Cardiac fibroblast (primary cell): ENCODE results near the gene SCN4A.
"Not testable (repeated sequence)": the region's sequence is repeated elsewhere in the genome, so short reads cannot be mapped to it uniquely, and the experiment has no call there.

Experiments
- DNase-seq, 2 donors: peaks; one replicate each; pipeline versions ENCODE4 v3.0.0 to v3.0.0-alpha.2; 2010; ENCODE audit warnings: low read depth in 2 of 2
- H3K4me3 ChIP-seq, 2 donors: replicated peaks in 1 of 2; 1 replicate in 1 of 2; 2 replicates in 1 of 2; pipeline ENCODE4 v1.5.1; 2011; ENCODE audit warnings: low read depth in 2 of 2, low read length in 2 of 2, mild to moderate bottlenecking in 2 of 2, moderate library complexity in 1 of 2
- TF ChIP-seq, protein P1 (sequence below): IDR thresholded peaks from one replicate; pipeline ENCODE4 v1.5.1; 2011; ENCODE audit warnings: low read depth, mild to moderate bottlenecking, low read length, inconsistent platforms

SCN4A gene

DNA sequence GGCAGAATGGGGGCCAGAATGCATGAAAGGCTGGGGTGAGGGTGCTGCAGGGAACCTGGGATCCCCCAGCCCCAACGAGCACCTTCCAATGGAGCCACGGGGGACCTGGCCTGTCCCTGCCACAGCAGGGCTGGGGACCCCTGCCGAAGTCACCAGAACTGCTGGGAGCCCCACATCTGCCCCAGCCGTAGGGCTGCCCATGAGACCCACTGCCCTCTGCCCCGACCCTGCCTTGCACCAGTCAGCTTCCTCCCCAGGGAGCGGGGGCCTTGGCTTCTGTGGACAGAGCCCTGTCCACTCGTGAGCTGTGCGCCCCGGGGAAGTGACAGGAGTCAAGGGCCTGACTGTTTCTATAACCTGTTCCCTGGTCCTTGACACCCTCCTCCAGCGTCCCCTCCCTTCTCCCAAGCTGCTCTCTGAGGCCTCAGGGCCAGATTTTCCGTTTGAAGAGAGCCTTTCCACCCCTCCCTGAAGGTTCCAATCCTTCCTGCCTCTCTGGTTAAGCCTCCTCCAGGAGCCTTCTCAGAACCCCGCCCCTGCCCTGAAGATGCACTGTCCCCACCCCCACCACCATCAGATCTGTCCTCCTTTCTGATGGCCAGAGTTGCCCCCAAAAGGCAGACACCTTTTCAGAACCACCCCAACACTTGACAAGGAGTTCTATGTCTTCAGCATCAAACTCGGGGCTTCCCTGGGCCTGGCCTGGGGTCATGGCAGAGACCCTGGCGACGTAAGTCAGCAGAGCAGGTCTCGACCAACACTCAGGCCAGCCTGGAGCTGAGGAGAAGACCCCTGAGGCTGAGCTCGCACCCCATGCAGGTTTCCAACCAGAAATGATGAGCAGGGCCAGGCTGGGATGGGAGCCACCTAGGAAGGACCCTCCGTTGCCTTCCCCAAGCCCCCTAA is 14.8 kb upstream of the SCN4A start:
- TF ChIP-seq, protein P1, sequence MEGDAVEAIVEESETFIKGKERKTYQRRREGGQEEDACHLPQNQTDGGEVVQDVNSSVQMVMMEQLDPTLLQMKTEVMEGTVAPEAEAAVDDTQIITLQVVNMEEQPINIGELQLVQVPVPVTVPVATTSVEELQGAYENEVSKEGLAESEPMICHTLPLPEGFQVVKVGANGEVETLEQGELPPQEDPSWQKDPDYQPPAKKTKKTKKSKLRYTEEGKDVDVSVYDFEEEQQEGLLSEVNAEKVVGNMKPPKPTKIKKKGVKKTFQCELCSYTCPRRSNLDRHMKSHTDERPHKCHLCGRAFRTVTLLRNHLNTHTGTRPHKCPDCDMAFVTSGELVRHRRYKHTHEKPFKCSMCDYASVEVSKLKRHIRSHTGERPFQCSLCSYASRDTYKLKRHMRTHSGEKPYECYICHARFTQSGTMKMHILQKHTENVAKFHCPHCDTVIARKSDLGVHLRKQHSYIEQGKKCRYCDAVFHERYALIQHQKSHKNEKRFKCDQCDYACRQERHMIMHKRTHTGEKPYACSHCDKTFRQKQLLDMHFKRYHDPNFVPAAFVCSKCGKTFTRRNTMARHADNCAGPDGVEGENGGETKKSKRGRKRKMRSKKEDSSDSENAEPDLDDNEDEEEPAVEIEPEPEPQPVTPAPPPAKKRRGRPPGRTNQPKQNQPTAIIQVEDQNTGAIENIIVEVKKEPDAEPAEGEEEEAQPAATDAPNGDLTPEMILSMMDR: no peak
- no peak overlapping the region for H3K4me3 ChIP-seq
- no peak for DNase-seq

DNA sequence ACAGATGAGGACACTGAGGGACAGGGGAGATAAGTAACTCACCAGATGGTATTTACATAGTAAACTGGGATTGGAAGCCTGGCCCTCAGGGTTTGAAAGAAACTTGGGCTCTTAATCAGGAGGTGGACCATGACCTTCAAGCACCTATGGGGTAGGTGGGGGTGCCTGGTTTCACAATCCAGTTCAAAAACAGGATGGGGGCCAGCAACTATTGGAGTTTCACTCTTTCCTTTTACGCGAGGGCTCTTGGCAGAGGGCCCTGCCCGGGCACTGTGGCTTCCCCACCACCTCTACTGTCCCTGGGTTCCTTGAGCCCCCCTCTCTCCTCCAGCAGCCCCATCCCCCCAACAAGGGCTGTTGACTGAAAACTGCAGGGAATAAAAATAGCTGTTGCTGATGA is 14.1 kb upstream of the SCN4A start:
- no peak overlapping the region for H3K4me3 ChIP-seq
- no peak for DNase-seq
- TF ChIP-seq, protein P1: no peak

DNA sequence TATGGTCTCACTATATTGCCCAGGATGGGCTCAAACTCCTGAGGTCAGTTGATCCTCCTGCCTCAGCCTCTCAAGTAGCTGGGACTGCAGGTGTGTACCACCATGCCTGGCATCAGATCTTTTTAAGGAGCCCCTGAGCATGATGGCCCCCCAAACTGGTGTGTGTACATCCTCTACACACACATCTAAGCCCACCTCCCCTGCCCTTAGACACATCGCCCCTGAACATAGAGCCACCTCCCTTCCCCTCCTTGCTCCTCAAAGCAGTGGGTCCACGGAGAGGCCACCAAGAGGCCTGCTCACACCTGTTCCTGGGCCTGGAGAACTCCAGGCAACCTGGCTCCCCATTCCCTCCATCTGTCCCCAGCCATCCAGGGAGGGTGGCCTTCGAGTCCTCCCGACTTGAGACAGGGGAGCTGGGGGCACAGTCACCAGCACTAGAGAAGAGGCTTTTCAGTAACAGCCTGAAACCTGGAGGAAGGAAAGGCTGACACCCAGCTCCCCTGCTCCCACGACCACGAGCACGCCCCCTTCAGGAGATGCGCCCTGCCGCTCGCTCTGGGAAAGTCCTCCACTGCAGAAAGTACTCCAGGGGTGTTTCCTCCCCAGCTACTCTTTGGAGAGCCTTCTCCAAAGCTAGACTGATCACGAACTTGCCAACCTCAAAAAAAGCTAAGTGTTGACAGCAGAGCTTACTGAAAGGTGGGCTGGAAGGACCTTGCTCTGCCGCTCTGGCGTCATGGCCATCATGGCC is 12.8 kb upstream of the SCN4A start:
- TF ChIP-seq, protein P1: no peak
- H3K4me3 ChIP-seq: no peak overlapping the region
- no peak for DNase-seq

DNA sequence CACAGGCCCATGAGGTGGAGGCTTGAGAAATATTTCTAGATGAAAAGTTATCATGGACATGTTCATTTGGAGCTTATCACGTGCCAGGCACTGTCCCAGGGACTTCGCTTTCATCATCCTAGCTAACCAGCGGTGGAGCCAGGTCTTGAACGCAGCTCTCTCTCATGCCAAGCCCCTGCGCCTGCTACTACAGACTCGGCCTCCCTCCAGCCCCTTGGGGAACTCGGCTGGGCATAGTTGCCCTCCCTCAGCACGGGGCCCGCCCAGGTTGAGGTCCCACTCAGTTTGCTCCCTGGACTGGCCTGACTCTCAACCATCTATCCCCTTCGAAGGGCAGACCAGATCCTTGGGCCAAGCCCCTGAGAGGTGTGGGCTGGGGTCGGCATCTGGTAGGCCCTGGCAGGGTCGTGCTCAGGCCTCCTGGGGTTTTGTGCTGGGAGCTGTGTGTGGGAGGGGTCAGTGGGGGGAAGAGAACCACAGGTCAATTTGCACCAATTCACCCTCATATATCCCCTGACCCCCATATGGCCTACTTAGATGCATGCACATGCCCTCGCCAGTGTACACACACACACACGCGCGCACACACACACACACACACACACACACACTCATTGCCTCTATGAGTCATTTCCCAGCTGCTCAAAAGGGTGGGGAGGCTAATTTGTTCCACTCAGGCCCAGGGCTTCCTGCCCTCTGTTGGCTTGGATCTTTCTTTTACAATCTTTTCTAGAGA is 12.1 kb upstream of the SCN4A start:
- peak; percentile 92 to 94 for DNase-seq
- TF ChIP-seq, protein P1: no peak
- H3K4me3 ChIP-seq: no peak overlapping the region

DNA sequence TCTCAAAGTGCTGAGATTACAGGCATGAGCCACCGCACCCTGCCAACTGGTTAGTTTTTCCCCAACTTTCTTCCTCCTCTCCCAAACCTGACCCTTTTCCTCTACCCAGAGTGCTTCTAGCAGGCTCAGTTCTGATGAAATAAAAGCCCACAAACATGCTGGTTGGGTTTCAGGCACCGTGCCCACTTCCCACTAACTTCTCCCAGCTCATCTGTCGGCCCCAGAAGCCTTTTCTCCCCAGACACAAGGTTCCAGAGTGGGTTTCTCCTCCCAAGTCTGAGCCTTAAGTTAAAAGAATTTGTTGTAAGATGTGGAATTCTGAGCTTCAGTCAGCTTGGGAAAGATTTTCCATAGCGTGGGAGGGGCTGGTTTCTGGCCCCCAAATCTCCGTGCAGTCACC is 11.5 kb upstream of the SCN4A start:
- no peak overlapping the region for H3K4me3 ChIP-seq
- peak; percentile 33 to 66 for DNase-seq
- TF ChIP-seq, protein P1: no peak

DNA sequence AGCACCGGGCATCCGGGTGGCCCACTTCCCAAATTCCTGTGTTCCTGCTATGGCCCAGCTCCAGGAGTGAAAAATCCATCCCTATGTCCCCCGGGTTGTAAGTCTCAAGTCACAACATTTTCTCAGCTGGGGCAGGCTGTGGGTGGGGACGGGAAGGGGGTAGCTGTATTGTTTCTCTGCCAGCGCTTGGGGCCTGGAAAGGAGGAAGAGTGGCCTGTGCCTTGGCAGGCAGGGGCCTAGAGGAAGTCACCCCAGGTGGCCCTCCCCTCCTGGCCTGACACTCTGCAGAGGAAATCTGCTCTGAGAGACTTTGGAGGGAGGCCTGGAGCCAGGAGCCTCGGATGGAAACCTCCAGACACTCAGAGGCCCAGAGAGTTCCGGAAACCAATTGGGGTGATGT is 10.6 kb upstream of the SCN4A start:
- TF ChIP-seq, protein P1: no peak
- no peak for DNase-seq
- no peak overlapping the region for H3K4me3 ChIP-seq

DNA sequence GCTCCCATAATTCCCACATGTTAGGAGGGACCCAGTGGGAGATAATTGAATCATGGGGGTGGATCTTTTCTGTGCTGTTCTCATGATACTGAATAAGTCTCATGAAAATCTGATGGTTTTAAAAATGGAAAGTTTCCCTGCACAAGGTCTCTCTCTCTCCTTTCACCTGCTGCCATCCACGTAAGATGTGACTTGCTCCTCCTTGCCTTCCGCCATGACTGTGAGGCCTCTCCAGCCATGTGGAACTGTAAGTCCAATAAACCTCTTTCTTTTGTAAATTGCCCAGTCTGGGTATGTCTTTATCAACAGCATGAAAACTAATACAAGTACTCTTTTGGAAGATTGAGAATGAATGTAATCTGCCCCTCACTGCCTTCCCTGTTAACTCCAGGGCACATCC is 9.9 kb upstream of the SCN4A start:
- DNase-seq, H3K4me3 ChIP-seq: not testable (repeated sequence)
